Measurements from ENCODE around the gene REG3G. TPM values are rescaled to one million over a fixed set of nuclear protein-coding genes. Genes with fewer than 3 reads are reported as not detected.

The REG3G gene
- total RNA-seq, 1 donor from 2014 or later: not detected

DNA sequence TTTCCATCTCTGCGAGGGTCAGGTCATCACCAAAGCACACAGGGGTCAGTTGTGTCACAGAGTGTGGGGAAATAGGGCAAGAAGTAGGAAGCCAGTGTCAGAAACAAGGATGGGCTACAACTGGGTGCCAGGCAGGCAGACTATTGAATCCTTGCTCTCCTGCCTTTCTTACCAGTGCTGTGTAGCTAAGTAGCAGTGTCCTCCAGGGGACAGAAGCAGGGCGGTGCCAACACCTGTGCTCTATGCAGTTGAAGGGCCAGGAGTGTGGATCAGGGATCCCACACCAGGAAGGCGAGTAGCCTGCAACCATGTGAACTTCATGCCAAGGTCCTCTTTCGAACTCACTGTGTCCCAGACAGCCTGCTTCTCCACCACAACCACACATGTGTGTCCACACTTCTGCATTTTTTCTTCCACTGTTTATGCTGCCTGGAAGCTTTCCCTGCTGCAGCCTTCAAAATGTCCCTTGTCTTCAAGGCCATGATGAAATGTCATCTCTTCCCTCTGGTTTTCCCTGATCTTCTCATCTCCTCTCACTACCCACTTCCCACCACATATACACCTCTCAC lies 25.4 kb upstream of the REG3G start:
- Mint-ChIP-seq H3K9me3 (ENCODE audit: unreplicated experiment) (no peaks in the 10 kb centered on the region), H3K27ac (ENCODE audit: unreplicated experiment) (peak overlapping the region; percentile 9), H3K36me3 (ENCODE audit: low read depth, unreplicated experiment) (no peaks in the 10 kb centered on the region), H3K27me3 (ENCODE audit: unreplicated experiment) (no peaks in the 10 kb centered on the region), H3K4me1 (ENCODE audit: unreplicated experiment) (peaks cover 3% of the 10 kb centered on the region), H3K4me3 (ENCODE audit: unreplicated experiment) (no peak overlapping the region)
- DNase-seq (ENCODE audit: low spot score): no peak
- TF ChIP-seq, protein P1, sequence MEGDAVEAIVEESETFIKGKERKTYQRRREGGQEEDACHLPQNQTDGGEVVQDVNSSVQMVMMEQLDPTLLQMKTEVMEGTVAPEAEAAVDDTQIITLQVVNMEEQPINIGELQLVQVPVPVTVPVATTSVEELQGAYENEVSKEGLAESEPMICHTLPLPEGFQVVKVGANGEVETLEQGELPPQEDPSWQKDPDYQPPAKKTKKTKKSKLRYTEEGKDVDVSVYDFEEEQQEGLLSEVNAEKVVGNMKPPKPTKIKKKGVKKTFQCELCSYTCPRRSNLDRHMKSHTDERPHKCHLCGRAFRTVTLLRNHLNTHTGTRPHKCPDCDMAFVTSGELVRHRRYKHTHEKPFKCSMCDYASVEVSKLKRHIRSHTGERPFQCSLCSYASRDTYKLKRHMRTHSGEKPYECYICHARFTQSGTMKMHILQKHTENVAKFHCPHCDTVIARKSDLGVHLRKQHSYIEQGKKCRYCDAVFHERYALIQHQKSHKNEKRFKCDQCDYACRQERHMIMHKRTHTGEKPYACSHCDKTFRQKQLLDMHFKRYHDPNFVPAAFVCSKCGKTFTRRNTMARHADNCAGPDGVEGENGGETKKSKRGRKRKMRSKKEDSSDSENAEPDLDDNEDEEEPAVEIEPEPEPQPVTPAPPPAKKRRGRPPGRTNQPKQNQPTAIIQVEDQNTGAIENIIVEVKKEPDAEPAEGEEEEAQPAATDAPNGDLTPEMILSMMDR (IDR thresholded peaks at IDR 0.05; ENCODE audit: unreplicated experiment): no peak

GRCh38 chr2:79001285-79001684 lies 24.2 kb upstream of the REG3G start:
- TF ChIP-seq, protein P1 (IDR thresholded peaks at IDR 0.05; ENCODE audit: unreplicated experiment): no peak
- Mint-ChIP-seq H3K36me3 (ENCODE audit: low read depth, unreplicated experiment) (no peaks in the 10 kb centered on the region), H3K4me1 (ENCODE audit: unreplicated experiment) (peaks cover 3% of the 10 kb centered on the region), H3K27me3 (ENCODE audit: unreplicated experiment) (no peaks in the 10 kb centered on the region), H3K9me3 (ENCODE audit: unreplicated experiment) (no peaks in the 10 kb centered on the region), H3K27ac (ENCODE audit: unreplicated experiment) (no peak overlapping the region), H3K4me3 (ENCODE audit: unreplicated experiment) (no peak overlapping the region)
- DNase-seq (ENCODE audit: low spot score): no peak

DNA sequence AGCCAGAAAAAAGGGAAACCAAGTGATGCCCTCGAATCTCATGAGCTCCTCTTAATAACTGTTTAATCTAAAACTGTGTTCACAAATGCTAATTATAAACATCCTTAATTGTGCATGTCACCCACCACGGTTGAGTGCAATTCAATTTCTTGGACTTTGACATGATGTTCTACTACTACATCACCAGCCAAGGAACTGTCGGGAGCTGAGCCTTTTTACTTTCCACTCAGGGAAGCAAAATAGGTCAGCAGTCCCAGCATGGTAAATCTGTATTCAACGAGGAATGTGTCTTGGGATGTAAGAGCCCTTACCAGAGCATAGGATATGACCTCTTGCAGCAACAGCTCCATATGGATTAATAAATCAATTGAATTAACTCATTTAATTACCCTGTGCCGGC lies 20.8 kb upstream of the REG3G start:
- DNase-seq (ENCODE audit: low spot score): no peak
- Mint-ChIP-seq H3K9me3 (ENCODE audit: unreplicated experiment) (no peaks in the 10 kb centered on the region), H3K36me3 (ENCODE audit: low read depth, unreplicated experiment) (no peaks in the 10 kb centered on the region), H3K4me3 (ENCODE audit: unreplicated experiment) (no peak overlapping the region), H3K4me1 (ENCODE audit: unreplicated experiment) (peaks cover 3% of the 10 kb centered on the region), H3K27ac (ENCODE audit: unreplicated experiment) (no peak overlapping the region), H3K27me3 (ENCODE audit: unreplicated experiment) (no peaks in the 10 kb centered on the region)
- TF ChIP-seq, protein P1 (IDR thresholded peaks at IDR 0.05; ENCODE audit: unreplicated experiment): no peak

DNA sequence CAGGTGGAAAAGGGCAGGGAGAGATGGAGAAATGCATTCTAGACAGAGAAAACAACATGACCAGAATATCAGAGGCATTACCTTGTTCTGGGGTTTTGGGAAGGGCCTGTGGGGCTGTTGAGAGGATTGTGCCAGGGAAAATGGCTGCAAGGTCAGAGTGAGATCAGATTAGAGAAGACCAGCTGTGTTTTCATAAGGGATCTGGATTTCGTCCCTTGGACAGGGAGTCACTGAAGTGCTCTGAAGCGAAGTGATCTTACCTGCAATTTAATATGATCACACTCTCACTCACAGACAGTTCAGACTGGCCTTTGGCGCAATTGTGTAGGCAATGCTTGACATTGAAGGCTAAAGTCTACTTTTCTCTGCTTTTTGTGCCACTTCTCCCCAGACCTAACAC lies 20.3 kb upstream of the REG3G start:
- no peak for DNase-seq (ENCODE audit: low spot score)
- Mint-ChIP-seq H3K36me3 (ENCODE audit: low read depth, unreplicated experiment) (no peaks in the 10 kb centered on the region), H3K27ac (ENCODE audit: unreplicated experiment) (no peak overlapping the region), H3K27me3 (ENCODE audit: unreplicated experiment) (no peaks in the 10 kb centered on the region), H3K4me3 (ENCODE audit: unreplicated experiment) (no peak overlapping the region), H3K9me3 (ENCODE audit: unreplicated experiment) (no peaks in the 10 kb centered on the region), H3K4me1 (ENCODE audit: unreplicated experiment) (peaks cover 3% of the 10 kb centered on the region)
- TF ChIP-seq, protein P1 (IDR thresholded peaks at IDR 0.05; ENCODE audit: unreplicated experiment): no peak

- no peaks in the 10 kb centered on the region for H3K27me3 Mint-ChIP-seq (ENCODE audit: unreplicated experiment)
- no peak for DNase-seq (ENCODE audit: low spot score)
These were observed 16.1 kb upstream of the REG3G start for GRCh38 chr2:79009388-79009787.

More at GRCh38 chr2:79009388-79009787, 16.1 kb upstream of the REG3G start:
- Mint-ChIP-seq H3K4me3 (ENCODE audit: unreplicated experiment) (no peak overlapping the region), H3K9me3 (ENCODE audit: unreplicated experiment) (no peaks in the 10 kb centered on the region), H3K36me3 (ENCODE audit: low read depth, unreplicated experiment) (no peaks in the 10 kb centered on the region), H3K4me1 (ENCODE audit: unreplicated experiment) (no peaks in the 10 kb centered on the region), H3K27ac (ENCODE audit: unreplicated experiment) (no peak overlapping the region)
- TF ChIP-seq, protein P1 (IDR thresholded peaks at IDR 0.05; ENCODE audit: unreplicated experiment): no peak

Measured in endothelial cell (in vitro differentiated cells).